Measurements from ENCODE around the gene NAP1L1.

GRCh38 chr12:76103958-76104357, 19.5 kb upstream of the NAP1L1 start:
- TF ChIP-seq CTCF (IDR thresholded peaks at IDR 0.05 in 4 of 5, conservative IDR thresholded peaks at IDR 0.05 in 1 of 5) (no peak), POLR2A (IDR thresholded peaks at IDR 0.05) (no peak)
